ENCODE data around the gene PTPN4. TPM values are rescaled to one million over a fixed set of nuclear protein-coding genes. Genes with fewer than 3 reads are reported as not detected.

The PTPN4 gene
- total and polyA plus RNA-seq, 10 of the 15 experiments (the other 5 are each of a cell fraction or from before 2014, with no cell fraction given), result 5.0 to 29.7 (median 23.7) TPM

GRCh38 chr2:119862127-119862889 is 102.6 kb downstream of the PTPN4 start (continued):
- TF ChIP-seq RCOR1 (conservative IDR thresholded peaks at IDR 0.05; ENCODE audit: low read depth, low read length) (no peak), NRF1 (conservative IDR thresholded peaks at IDR 0.05; ENCODE audit: low read depth, low read length) (no peak), HSF1 (IDR thresholded peaks at IDR 0.05; ENCODE audit: low read depth, low read length) (no peak), MEF2B (IDR thresholded peaks at IDR 0.05; ENCODE audit: partially characterized antibody, poor library complexity, severe bottlenecking) (peak; percentile 55), JUNB (IDR thresholded peaks at IDR 0.05) (peak; percentile 80), CREM (IDR thresholded peaks at IDR 0.05; ENCODE audit: low read depth) (no peak), ZBTB11 (CRISPR knock-in tag; IDR thresholded peaks at IDR 0.05) (no peak), RFX5 (IDR thresholded peaks at IDR 0.05; ENCODE audit: low read depth, low read length) (no peak), MTA2 (IDR thresholded peaks at IDR 0.05; ENCODE audit: low read depth) (peak; percentile 80; the same call in 1 of the 2 replicates), TCF12 (IDR thresholded peaks at IDR 0.05; ENCODE audit: low read depth, low read length) (no peak), NBN (IDR thresholded peaks at IDR 0.05) (no peak), RUNX3 (IDR thresholded peaks at IDR 0.05; ENCODE audit: low read length) (peak; percentile 47), EZH2 (IDR thresholded peaks at IDR 0.05; ENCODE audit: borderline replicate concordance, control insufficient read depth, low read depth, low read length) (no peak), RELA (IDR thresholded peaks at IDR 0.05; ENCODE audit: borderline replicate concordance, partially characterized antibody) (no peak), IKZF1 (conservative IDR thresholded peaks at IDR 0.05) (no peak), ATF7 (IDR thresholded peaks at IDR 0.05; ENCODE audit: low read depth) (peak; percentile 70), CBFB (IDR thresholded peaks at IDR 0.05; ENCODE audit: low read depth) (no peak), SIX5 (IDR thresholded peaks at IDR 0.05; ENCODE audit: low read depth, low read length, severe bottlenecking) (no peak), BCLAF1 (IDR thresholded peaks at IDR 0.05) (no peak)
- TF ChIP-seq, protein P1, sequence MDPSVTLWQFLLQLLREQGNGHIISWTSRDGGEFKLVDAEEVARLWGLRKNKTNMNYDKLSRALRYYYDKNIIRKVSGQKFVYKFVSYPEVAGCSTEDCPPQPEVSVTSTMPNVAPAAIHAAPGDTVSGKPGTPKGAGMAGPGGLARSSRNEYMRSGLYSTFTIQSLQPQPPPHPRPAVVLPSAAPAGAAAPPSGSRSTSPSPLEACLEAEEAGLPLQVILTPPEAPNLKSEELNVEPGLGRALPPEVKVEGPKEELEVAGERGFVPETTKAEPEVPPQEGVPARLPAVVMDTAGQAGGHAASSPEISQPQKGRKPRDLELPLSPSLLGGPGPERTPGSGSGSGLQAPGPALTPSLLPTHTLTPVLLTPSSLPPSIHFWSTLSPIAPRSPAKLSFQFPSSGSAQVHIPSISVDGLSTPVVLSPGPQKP (IDR thresholded peaks at IDR 0.05; ENCODE audit: low read depth, low read length), result no peak
- TF ChIP-seq, protein P2, sequence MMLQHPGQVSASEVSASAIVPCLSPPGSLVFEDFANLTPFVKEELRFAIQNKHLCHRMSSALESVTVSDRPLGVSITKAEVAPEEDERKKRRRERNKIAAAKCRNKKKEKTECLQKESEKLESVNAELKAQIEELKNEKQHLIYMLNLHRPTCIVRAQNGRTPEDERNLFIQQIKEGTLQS (IDR thresholded peaks at IDR 0.05; ENCODE audit: borderline replicate concordance, extremely low read depth, low read depth, low read length), result no peak

All from GM12878 (cell line).